Sigmoid colon (tissue), 4 donors: ENCODE data around the gene VPS37B.

Experiments
- CTCF ChIP-seq, 4 experiments: fragments of 450-650 bp in 3 of 4; fragments of 200-600 bp in 1 of 4; IDR thresholded peaks; one replicate each; pipeline ENCODE4 v1.5.1; 2016 to 2019; ENCODE audit warnings: antibody characterized with exemption in 4 of 4, mild to moderate bottlenecking in 3 of 4, moderate library complexity in 2 of 4
- POLR2A ChIP-seq, 2 donors: fragments of 450-650 bp; IDR thresholded peaks; one replicate each; pipeline ENCODE4 v1.6.1; 2016; ENCODE audit warnings: antibody characterized with exemption in 2 of 2, mild to moderate bottlenecking in 2 of 2, moderate library complexity in 2 of 2
- POLR2AphosphoS5 ChIP-seq, 4 donors: sonication (generic); formaldehyde crosslinking; IDR thresholded peaks; one replicate each; pipeline ENCODE4 v1.6.1; 2017; ENCODE audit warnings: antibody characterized with exemption in 4 of 4

- no peak for TF ChIP-seq POLR2A (IDR thresholded peaks at IDR 0.05)
- TF ChIP-seq POLR2AphosphoS5 (IDR thresholded peaks at IDR 0.05), result no peak
- no peak for TF ChIP-seq CTCF (IDR thresholded peaks at IDR 0.05)
These were observed 22.9 kb upstream of the VPS37B start for GRCh38 chr12:122918827-122919226.
